Activated B cell treated with CpG ODN at 0.5 μM for 24 hours (primary cell): ENCODE data around the gene MYL9. TPM values are rescaled to one million over a fixed set of nuclear protein-coding genes. Genes with fewer than 3 reads are reported as not detected.

Experiments used
- ATAC-seq: fragments of 200-7000 bp; cut with Tn5 transposase; one replicate; pipeline ENCODE4 v1.10.0; 2021; ENCODE audit warnings: low read depth, mild to moderate bottlenecking, moderate library complexity
- CTCF ChIA-PET: fragments of 350-600 bp; sonication (Branson Sonifier 250); formaldehyde crosslinking; loops from one replicate; lab custom pipeline; 2021; ENCODE audit warnings: antibody characterized with exemption; lab: Charles Lee
- POLR2A ChIA-PET: fragments of 350-600 bp; sonication (Branson Sonifier 250); formaldehyde crosslinking; loops from one replicate; lab custom pipeline; 2021; ENCODE audit warnings: antibody characterized with exemption; lab: Charles Lee
- DNase-seq: peaks from one replicate; pipeline ENCODE4 v3.0.0; 2022
- H3K27ac Mint-ChIP-seq: one replicate; pipeline ENCODE4 v1.8.0; 2020; ENCODE audit warnings: mixed read lengths
- H3K27me3 Mint-ChIP-seq: one replicate; pipeline ENCODE4 v1.8.0; 2021; ENCODE audit warnings: mixed read lengths
- H3K36me3 Mint-ChIP-seq: one replicate; pipeline ENCODE4 v1.8.0; 2021; ENCODE audit warnings: low read depth, mixed read lengths
- H3K4me1 Mint-ChIP-seq: one replicate; pipeline ENCODE4 v1.8.0; 2021; ENCODE audit warnings: mixed read lengths
- H3K4me3 Mint-ChIP-seq: one replicate; pipeline ENCODE4 v1.8.0; 2020; ENCODE audit warnings: mild to moderate bottlenecking, mixed read lengths
- H3K9me3 Mint-ChIP-seq: one replicate; pipeline ENCODE4 v1.8.0; 2020; ENCODE audit warnings: mixed read lengths
- intact Hi-C: fragments of 100-400 bp; cut with micrococcal nuclease; formaldehyde crosslinking; loops from one replicate; pipeline ENCODE4 v1.15.1; 2024
- total RNA-seq: library from RNA; stranded (reverse); gene quantifications from 2 replicates; pipeline ENCODE4 v1.2.3, GENCODE V29; 2022
- TF ChIP-seq, protein P1 (sequence below): fragments of 200-600 bp; IDR thresholded peaks from one replicate; pipeline ENCODE4 v1.8.0; 2022; ENCODE audit warnings: antibody characterized with exemption, mild to moderate bottlenecking

The MYL9 gene
- total RNA-seq, 1 donor from 2014 or later, result 5.4 TPM

DNA sequence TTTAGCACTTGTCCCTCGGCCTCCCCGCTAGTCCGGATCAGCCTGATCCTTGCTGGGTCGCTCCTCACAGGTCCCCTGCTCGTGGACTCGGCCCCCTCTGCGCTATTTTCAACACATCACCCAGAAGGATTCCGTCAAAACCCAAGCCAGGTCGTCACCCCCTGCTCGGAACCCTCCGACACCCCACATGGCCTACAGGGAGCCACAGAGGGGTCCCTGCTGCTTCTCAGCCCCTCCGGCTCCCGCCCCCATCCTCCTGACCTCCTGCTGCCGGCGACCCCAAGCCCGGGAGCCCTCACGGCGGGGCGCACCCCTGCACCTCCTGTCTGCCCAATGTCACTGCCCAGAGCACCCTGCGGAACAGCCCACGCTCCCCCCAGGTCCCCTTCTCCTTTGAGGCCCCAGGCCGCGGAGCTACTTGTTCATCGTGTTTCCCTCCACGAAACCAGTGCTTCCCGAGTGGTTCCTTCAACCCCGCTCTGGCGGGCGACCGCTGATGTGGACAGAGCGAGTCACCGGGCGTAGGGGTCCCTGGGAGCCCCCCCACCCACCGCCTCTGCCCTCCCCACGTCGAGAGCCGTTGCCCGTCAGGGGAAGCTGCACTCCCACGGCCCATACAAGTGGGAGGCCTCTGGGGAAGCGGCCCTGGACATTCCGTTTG lies 638 bp upstream of the MYL9 start:
- no peak for DNase-seq
- Mint-ChIP-seq H3K9me3 (no peaks in the 10 kb centered on the region), H3K27me3 (no peaks in the 10 kb centered on the region), H3K36me3 (no peaks in the 10 kb centered on the region), H3K27ac (no peak overlapping the region), H3K4me1 (peaks cover 6% of the 10 kb centered on the region), H3K4me3 (peak overlapping the region; percentile 35)
- TF ChIP-seq, protein P1, sequence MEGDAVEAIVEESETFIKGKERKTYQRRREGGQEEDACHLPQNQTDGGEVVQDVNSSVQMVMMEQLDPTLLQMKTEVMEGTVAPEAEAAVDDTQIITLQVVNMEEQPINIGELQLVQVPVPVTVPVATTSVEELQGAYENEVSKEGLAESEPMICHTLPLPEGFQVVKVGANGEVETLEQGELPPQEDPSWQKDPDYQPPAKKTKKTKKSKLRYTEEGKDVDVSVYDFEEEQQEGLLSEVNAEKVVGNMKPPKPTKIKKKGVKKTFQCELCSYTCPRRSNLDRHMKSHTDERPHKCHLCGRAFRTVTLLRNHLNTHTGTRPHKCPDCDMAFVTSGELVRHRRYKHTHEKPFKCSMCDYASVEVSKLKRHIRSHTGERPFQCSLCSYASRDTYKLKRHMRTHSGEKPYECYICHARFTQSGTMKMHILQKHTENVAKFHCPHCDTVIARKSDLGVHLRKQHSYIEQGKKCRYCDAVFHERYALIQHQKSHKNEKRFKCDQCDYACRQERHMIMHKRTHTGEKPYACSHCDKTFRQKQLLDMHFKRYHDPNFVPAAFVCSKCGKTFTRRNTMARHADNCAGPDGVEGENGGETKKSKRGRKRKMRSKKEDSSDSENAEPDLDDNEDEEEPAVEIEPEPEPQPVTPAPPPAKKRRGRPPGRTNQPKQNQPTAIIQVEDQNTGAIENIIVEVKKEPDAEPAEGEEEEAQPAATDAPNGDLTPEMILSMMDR, result no peak
- CTCF ChIA-PET, result no interaction called here
- POLR2A ChIA-PET, result no interaction called here
- ATAC-seq, result peak; percentile 30
- intact Hi-C loops, result no loop called here

DNA sequence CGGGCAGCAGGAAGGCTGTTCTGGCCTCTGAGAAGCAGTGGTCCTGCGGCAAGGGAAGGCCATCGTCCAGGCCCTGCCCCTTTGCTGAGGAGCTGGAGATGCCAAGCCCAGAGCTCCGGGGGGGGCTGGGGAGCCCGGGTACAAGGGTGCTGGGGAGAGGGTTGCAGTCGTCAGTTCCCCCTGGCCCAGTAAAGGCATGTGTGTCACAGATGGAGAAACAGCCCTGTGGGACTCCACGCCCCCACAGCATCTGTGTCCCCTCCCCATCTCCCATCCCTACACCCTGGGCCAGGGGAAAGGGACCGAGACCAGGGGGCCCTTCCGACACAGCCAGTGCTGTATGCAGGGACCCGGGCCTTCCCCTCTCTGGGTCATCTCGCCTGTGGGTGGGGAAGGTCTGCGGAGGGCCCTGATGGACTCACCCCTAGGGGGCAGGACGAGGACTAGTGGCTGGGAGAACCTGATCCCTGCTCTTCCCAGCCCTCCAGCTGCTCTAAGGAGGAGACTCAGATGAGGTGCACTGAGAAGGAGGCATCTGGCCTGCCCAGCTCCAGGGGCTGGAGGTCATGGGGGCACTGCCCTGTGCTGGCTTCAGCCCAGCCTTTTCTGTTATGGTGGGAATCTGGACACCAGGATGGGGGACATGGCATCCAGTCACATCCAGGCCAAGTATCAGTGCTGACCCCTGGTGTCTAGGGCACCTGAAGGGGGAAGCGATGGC lies 609 bp downstream of the MYL9 start:
- ChIA-PET POLR2A (interaction anchor here (1.5 kb wide), 1 partner anchor 63 kb away, joined by 4 read pairs; the partner anchor contains the start of gene RAB5IF), CTCF (interaction anchor here (0.6 kb wide), 1 partner anchor 62 kb away, joined by 3 read pairs; no protein-coding TSS in a partner anchor)
- H3K4me1 Mint-ChIP-seq, result peaks cover 6% of the 10 kb centered on the region
- DNase-seq, result no peak
- intact Hi-C loops, result no loop called here
- H3K27me3 Mint-ChIP-seq, result no peaks in the 10 kb centered on the region
- no peak for ATAC-seq
- peak overlapping the region; percentile 66 for H3K4me3 Mint-ChIP-seq
- H3K9me3 Mint-ChIP-seq, result no peaks in the 10 kb centered on the region
- TF ChIP-seq, protein P1, result no peak
- H3K27ac Mint-ChIP-seq, result no peak overlapping the region
- H3K36me3 Mint-ChIP-seq, result no peaks in the 10 kb centered on the region

DNA sequence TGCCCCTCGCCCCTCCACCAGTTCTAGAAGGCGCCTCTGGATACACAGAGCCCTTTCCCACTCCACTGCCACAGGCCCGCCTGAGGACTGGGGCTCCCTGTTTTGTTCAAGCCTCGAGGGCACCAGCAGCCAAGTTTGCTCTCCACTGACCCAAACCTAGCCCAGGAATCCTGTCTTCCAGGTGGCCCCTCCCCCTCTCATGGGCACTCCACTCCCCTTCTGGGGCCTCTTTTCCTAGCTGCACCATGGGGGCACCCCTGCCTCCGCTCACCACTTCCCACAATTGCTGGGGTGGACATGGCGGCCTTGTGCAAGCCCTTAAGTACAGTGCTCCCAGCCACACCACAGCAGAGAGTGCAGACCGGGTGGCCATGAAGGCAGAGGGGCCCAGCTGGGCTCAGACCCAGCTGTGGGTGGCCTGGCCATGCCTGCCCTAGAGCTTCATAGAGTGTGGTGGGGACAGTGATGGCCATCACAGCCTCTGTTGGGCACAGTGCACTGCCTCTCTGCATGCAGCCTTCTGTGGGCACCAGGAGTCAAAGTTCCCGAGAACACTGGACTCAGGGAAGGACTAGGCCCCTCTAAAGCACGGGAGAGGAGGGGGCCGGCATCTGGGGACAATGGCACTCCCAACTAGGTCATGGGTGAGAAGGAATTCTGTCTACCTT lies 1.3 kb downstream of the MYL9 start:
- ChIA-PET POLR2A (interaction anchor here (1.5 kb wide), 1 partner anchor 62 kb away, joined by 4 read pairs; the partner anchor contains the start of gene RAB5IF), CTCF (no interaction called here)
- Mint-ChIP-seq H3K4me1 (peaks cover 6% of the 10 kb centered on the region), H3K36me3 (no peaks in the 10 kb centered on the region), H3K27ac (no peak overlapping the region), H3K9me3 (no peaks in the 10 kb centered on the region), H3K4me3 (no peak overlapping the region), H3K27me3 (no peaks in the 10 kb centered on the region)
- TF ChIP-seq, protein P1, result no peak
- intact Hi-C loops, result no loop called here
- DNase-seq, result no peak
- ATAC-seq, result no peak

DNA sequence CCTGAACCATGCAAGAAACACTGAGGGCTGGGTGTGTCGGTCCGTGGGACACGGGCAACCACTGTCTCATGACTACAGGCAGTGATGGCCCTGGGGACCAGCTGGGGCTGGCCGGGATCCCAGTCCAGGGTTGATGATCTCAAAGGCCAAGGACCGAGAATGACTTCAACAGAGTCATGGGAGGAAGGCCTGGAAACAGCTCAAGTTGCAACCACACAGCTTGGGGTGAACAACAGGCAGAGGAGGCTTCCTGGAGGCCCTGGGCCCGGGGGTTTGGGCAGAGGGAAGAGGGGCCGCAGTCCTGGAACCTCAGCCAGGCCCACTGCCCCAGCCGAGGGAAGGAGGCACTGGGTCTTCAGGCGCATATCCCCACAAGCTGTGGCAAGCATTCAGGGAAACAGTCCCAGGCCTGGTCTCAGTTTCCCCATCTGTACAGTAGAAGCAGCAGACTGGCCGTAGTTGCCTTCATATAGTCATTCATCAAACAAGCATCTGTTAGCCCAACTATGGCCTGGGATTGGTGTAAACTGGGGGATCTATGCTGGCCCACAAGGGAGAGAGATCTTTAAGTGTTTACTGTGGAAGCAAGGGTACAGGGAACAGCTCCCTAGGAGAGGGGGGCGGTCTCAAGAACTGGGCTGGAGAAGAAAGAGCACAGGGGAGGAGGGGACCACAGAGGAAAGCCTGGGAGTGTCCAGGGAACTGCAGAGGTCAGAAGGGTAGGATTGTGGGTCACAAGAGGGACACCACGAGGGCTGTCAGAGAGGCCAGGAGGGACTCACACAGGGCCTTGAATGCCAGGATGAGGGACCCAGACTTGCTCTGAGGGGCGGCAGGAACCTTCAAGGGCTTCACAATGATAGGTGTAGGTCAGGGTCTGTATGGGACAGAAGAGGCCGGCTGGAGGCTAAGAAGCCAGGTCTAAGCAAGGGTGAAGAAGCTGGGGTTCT lies 2.1 kb downstream of the MYL9 start:
- no peak overlapping the region for H3K4me3 Mint-ChIP-seq
- H3K36me3 Mint-ChIP-seq, result no peaks in the 10 kb centered on the region
- ATAC-seq (no peak), DNase-seq (no peak)
- no peaks in the 10 kb centered on the region for H3K9me3 Mint-ChIP-seq
- ChIA-PET CTCF (no interaction called here), POLR2A (no interaction called here)
- TF ChIP-seq, protein P1, result no peak
- peaks cover 6% of the 10 kb centered on the region for H3K4me1 Mint-ChIP-seq
- no peaks in the 10 kb centered on the region for H3K27me3 Mint-ChIP-seq
- intact Hi-C loops, result no loop called here
- H3K27ac Mint-ChIP-seq, result no peak overlapping the region
